CD14-positive monocyte (primary cell): ENCODE results near the gene AKAP8L. TPM values are rescaled to one million over a fixed set of nuclear protein-coding genes. Genes with fewer than 3 reads are reported as not detected.

ENCODE experiments used
- DNase-seq, 3 donors: peaks; one replicate each; pipeline ENCODE4 v3.0.0-alpha.2; 2011 to 2022
- H2AFZ ChIP-seq: 2 replicates; pipeline ENCODE4 v1.6.0; 2012; ENCODE audit warnings: mild to moderate bottlenecking, low read depth, low read length, inconsistent platforms; ENCODE audit not compliant: insufficient read depth, poor library complexity, severe bottlenecking
- H3K27ac ChIP-seq, 2 donors: 1 replicate in 1 of 2; 2 replicates in 1 of 2; pipeline ENCODE4 v1.5.1; 2012 to 2013; ENCODE audit warnings: low read length in 2 of 2, control low read depth in 1 of 2, inconsistent platforms in 1 of 2, low read depth in 1 of 2, mild to moderate bottlenecking in 1 of 2
- H3K27me3 ChIP-seq, 2 donors: one replicate each; pipeline versions ENCODE4 v1.6.0 to v1.6.1; 2011 to 2013; ENCODE audit warnings: low read length in 2 of 2; ENCODE audit not compliant: control insufficient read depth in 2 of 2, insufficient read depth in 2 of 2
- H3K36me3 ChIP-seq, 2 donors: replicated peaks in 1 of 2; 1 replicate in 1 of 2; 2 replicates in 1 of 2; pipeline versions ENCODE4 v1.5.1 to v1.6.1; 2012 to 2013; ENCODE audit warnings: low read length in 2 of 2, control low read depth in 1 of 2, inconsistent platforms in 1 of 2, mild to moderate bottlenecking in 1 of 2; ENCODE audit not compliant: insufficient read depth in 2 of 2, control insufficient read depth in 1 of 2
- H3K4me1 ChIP-seq, 2 donors: 1 replicate in 1 of 2; 2 replicates in 1 of 2; pipeline versions ENCODE4 v1.5.1 to v1.6.1; 2012 to 2013; ENCODE audit warnings: low read length in 2 of 2, control low read depth in 1 of 2, inconsistent platforms in 1 of 2, mild to moderate bottlenecking in 1 of 2, moderate library complexity in 1 of 2; ENCODE audit not compliant: insufficient read depth in 2 of 2, control insufficient read depth in 1 of 2
- H3K4me2 ChIP-seq: replicated peaks from 2 replicates; pipeline ENCODE3; 2012; ENCODE audit warnings: low read length, moderate library complexity, mild to moderate bottlenecking; ENCODE audit not compliant: poor library complexity, severe bottlenecking; ENCODE audit errors: extremely low read depth
- H3K4me3 ChIP-seq, 3 experiments: fragments of 200-600 bp in 1 of 3; sonication (generic) in 1 of 3; replicated peaks in 1 of 3; 1 replicate in 2 of 3; 2 replicates in 1 of 3; pipeline ENCODE4 v1.5.1; 2011 to 2013; ENCODE audit warnings: low read length in 3 of 3, mild to moderate bottlenecking in 3 of 3, control low read depth in 2 of 3, low read depth in 2 of 3, inconsistent platforms in 1 of 3, moderate library complexity in 1 of 3
- H3K79me2 ChIP-seq: 2 replicates; pipeline ENCODE4 v1.6.0; 2012; ENCODE audit warnings: mild to moderate bottlenecking, control low read depth, inconsistent platforms, low read length, moderate library complexity; ENCODE audit not compliant: insufficient read depth
- H3K9ac ChIP-seq: 2 replicates; pipeline ENCODE4 v1.6.0; 2017; ENCODE audit warnings: low read length, mild to moderate bottlenecking; ENCODE audit not compliant: insufficient read depth, poor library complexity, severe bottlenecking
- H3K9me3 ChIP-seq, 2 donors: replicated peaks in 1 of 2; 1 replicate in 1 of 2; 2 replicates in 1 of 2; pipeline versions ENCODE4 v1.5.1 to v1.6.1; 2012 to 2013; ENCODE audit warnings: low read length in 2 of 2, control low read depth in 1 of 2; ENCODE audit not compliant: control insufficient read depth in 1 of 2, insufficient read depth in 1 of 2
- H4K20me1 ChIP-seq: 2 replicates; pipeline ENCODE4 v1.6.0; 2012; ENCODE audit warnings: mild to moderate bottlenecking, low read length, control low read depth, moderate library complexity; ENCODE audit not compliant: insufficient read depth
- H3K27ac Mint-ChIP-seq, 7 donors: one replicate each; pipeline ENCODE4 v1.8.0; 2020; ENCODE audit warnings: mild to moderate bottlenecking in 7 of 7, mixed read lengths in 7 of 7, moderate library complexity in 6 of 7, inconsistent platforms in 2 of 7
- H3K27me3 Mint-ChIP-seq, 3 donors: one replicate each; pipeline ENCODE4 v1.8.0; 2021 to 2022; ENCODE audit warnings: low read depth in 3 of 3, mild to moderate bottlenecking in 3 of 3, mixed read lengths in 3 of 3, moderate library complexity in 3 of 3, inconsistent platforms in 1 of 3
- H3K36me3 Mint-ChIP-seq, 2 donors: one replicate each; pipeline ENCODE4 v1.8.0; 2020; ENCODE audit warnings: mixed read lengths in 2 of 2, inconsistent platforms in 1 of 2, mild to moderate bottlenecking in 1 of 2
- H3K4me1 Mint-ChIP-seq: one replicate; pipeline ENCODE4 v1.8.0; 2020; ENCODE audit warnings: mild to moderate bottlenecking, mixed read lengths
- H3K4me3 Mint-ChIP-seq, 2 donors: one replicate each; pipeline ENCODE4 v1.8.0; 2020; ENCODE audit warnings: mild to moderate bottlenecking in 2 of 2, mixed read lengths in 2 of 2, moderate library complexity in 1 of 2
- H3K9me3 Mint-ChIP-seq, 7 donors: one replicate each; pipeline ENCODE4 v1.8.0; 2020 to 2022; ENCODE audit warnings: mixed read lengths in 7 of 7, mild to moderate bottlenecking in 6 of 7, moderate library complexity in 6 of 7, inconsistent platforms in 2 of 7
- CTCF ChIP-seq: fragments of 200-600 bp; IDR thresholded peaks from one replicate; pipeline ENCODE4 v1.8.0; 2022; ENCODE audit warnings: antibody characterized with exemption, mild to moderate bottlenecking
- WGBS: methylation state at CpG from one replicate; pipeline ENCODE4 v1.1.5; 2013; ENCODE audit warnings: missing lambda C conversion rate; ENCODE audit not compliant: insufficient coverage; 5-methylcytosine and 5-hydroxymethylcytosine counted together
- intact Hi-C, 2 donors: fragments of 100-400 bp; cut with micrococcal nuclease; formaldehyde crosslinking; loops; one replicate each; pipeline versions ENCODE4 v1.15.0 to v1.15.1; 2023
- polyA plus RNA-seq, 3 donors: library from polyadenylated mRNA; depleted of rRNA in 1 of 3; unstranded in 2 of 3; stranded (reverse) in 1 of 3; fragments of 300-500 nt in 2 of 3; fragments of >200 nt in 1 of 3; fragmentation: Illumina TruSeq in 2 of 3; gene quantifications; 1 replicate in 2 of 3; 2 replicates in 1 of 3; pipeline ENCODE4 v1.2.3, GENCODE V29; 2012 to 2021

The AKAP8L gene
- polyA plus RNA-seq, 3 donors: 21.4 to 103 (median 39.0) TPM

GRCh38 chr19:15457701-15458484 lies 39.1 kb upstream of the AKAP8L start:
- H2AFZ ChIP-seq: no peak overlapping the region
- H3K4me2 ChIP-seq: no peak overlapping the region
- H3K36me3 Mint-ChIP-seq: peaks cover 64 to 72% of the 10 kb centered on the region in 2 donors
- H3K27ac ChIP-seq: no peak overlapping the region
- H3K9me3 ChIP-seq: no peaks in the 10 kb centered on the region
- H3K4me1 Mint-ChIP-seq: peaks cover under 1% of the 10 kb centered on the region
- no peak overlapping the region for H3K9ac ChIP-seq
- peaks cover 4% of the 10 kb centered on the region for H4K20me1 ChIP-seq
- H3K4me3 Mint-ChIP-seq: no peak overlapping the region
- H3K27me3 ChIP-seq: no peaks in the 10 kb centered on the region
- peaks cover 0 to 6% (median 5%) of the 10 kb centered on the region in 7 donors for H3K9me3 Mint-ChIP-seq
- H3K27me3 Mint-ChIP-seq: peaks cover 0 to 3% (median 0%) of the 10 kb centered on the region in 3 donors
- H3K79me2 ChIP-seq: no peaks in the 10 kb centered on the region
- DNase-seq: no peak
- H3K4me3 ChIP-seq: no peak overlapping the region
- no peak for TF ChIP-seq CTCF
- H3K36me3 ChIP-seq: peaks cover 69 to 82% of the 10 kb centered on the region in 2 donors
- peak overlapping the region in 1 of 7 donors; percentile 31 for H3K27ac Mint-ChIP-seq
- peaks cover under 1 to 3% of the 10 kb centered on the region in 2 donors for H3K4me1 ChIP-seq
- 98% methylated on average over 54 of the region's 54 CpGs for WGBS
- intact Hi-C loops: no loop called here

- no peak overlapping the region for H3K4me3 ChIP-seq
- H3K27ac ChIP-seq: no peak overlapping the region
- peaks cover 4% of the 10 kb centered on the region for H4K20me1 ChIP-seq
- H3K4me2 ChIP-seq: no peak overlapping the region
- no peak overlapping the region for H3K9ac ChIP-seq
- H3K79me2 ChIP-seq: no peaks in the 10 kb centered on the region
- peaks cover 74 to 86% of the 10 kb centered on the region in 2 donors for H3K36me3 ChIP-seq
- no peaks in the 10 kb centered on the region for H3K4me1 ChIP-seq
- WGBS: 98% methylated on average over 85 of the region's 86 CpGs
- Mint-ChIP-seq H3K9me3 (peaks cover 0 to 9% (median 5%) of the 10 kb centered on the region in 7 donors), H3K4me1 (no peaks in the 10 kb centered on the region), H3K27me3 (peaks cover 0 to 3% (median 0%) of the 10 kb centered on the region in 3 donors), H3K27ac (no peak overlapping the region), H3K4me3 (no peak overlapping the region), H3K36me3 (peaks cover 67 to 74% of the 10 kb centered on the region in 2 donors)
- intact Hi-C loops: no loop called here
- no peaks in the 10 kb centered on the region for H3K27me3 ChIP-seq
- no peak for DNase-seq
- H2AFZ ChIP-seq: no peak overlapping the region
- TF ChIP-seq CTCF: no peak
- H3K9me3 ChIP-seq: no peaks in the 10 kb centered on the region
Observed at GRCh38 chr19:15456871-15457700, 38.3 kb upstream of the AKAP8L start.
